NCI-H187 (cell line): ENCODE results near the gene PTPRO.

Experiments
- DNase-seq, 2 experiments: peaks; one replicate each; lab custom pipeline; 2025; lab: John Stamatoyannopoulos, UW

The PTPRO gene

GRCh38 chr12:15322164-15323061, at the start of gene PTPRO:
TSS of gene PTPRO (plus strand) at chr12:15322508.
- DNase-seq, result peak; percentile 43 to 60

GRCh38 chr12:15273896-15274295, 48.4 kb upstream of the PTPRO start:
- no peak for DNase-seq

- DNase-seq, result no peak
Measured at GRCh38 chr12:15274561-15274967, 47.7 kb upstream of the PTPRO start.

GRCh38 chr12:15276088-15276698, 46.1 kb upstream of the PTPRO start:
- DNase-seq, result peak; percentile 28 to 31

- DNase-seq, result no peak
Measured at GRCh38 chr12:15278816-15279658, 43.3 kb upstream of the PTPRO start.

- no peak for DNase-seq
Measured at GRCh38 chr12:15280930-15281329, 41.4 kb upstream of the PTPRO start.

GRCh38 chr12:15289192-15289591, 33.1 kb upstream of the PTPRO start:
- no peak for DNase-seq

- DNase-seq, result no peak
Measured at GRCh38 chr12:15293731-15294130, 28.6 kb upstream of the PTPRO start.

GRCh38 chr12:15299947-15300346, 22.4 kb upstream of the PTPRO start:
- DNase-seq, result no peak

GRCh38 chr12:15304296-15304695, 18.0 kb upstream of the PTPRO start:
- no peak for DNase-seq

- DNase-seq, result no peak
Measured at GRCh38 chr12:15306605-15307004, 15.7 kb upstream of the PTPRO start.

- DNase-seq, result no peak
Measured at GRCh38 chr12:15307079-15307478, 15.2 kb upstream of the PTPRO start.

GRCh38 chr12:15318841-15319240, 3.5 kb upstream of the PTPRO start:
- DNase-seq, result no peak

GRCh38 chr12:15320881-15321280, 1.4 kb upstream of the PTPRO start:
- no peak for DNase-seq

GRCh38 chr12:15323480-15323879, 1.2 kb downstream of the PTPRO start:
- DNase-seq, result no peak

- no peak for DNase-seq
Measured at GRCh38 chr12:15329891-15330290, 7.6 kb downstream of the PTPRO start.

- DNase-seq, result no peak
Measured at GRCh38 chr12:15334225-15334624, 11.9 kb downstream of the PTPRO start.

- no peak for DNase-seq
Measured at GRCh38 chr12:15335959-15336358, 13.7 kb downstream of the PTPRO start.

GRCh38 chr12:15336768-15337553, 14.7 kb downstream of the PTPRO start:
- no peak for DNase-seq

GRCh38 chr12:15341371-15341770, 19.1 kb downstream of the PTPRO start:
- DNase-seq, result no peak

- no peak for DNase-seq
Measured at GRCh38 chr12:15344561-15344960, 22.3 kb downstream of the PTPRO start.

- DNase-seq, result no peak
Measured at GRCh38 chr12:15346488-15346887, 24.2 kb downstream of the PTPRO start.
